Chondrocyte (in vitro differentiated cells): ENCODE results near the gene MAGIX. TPM values are rescaled to one million over a fixed set of nuclear protein-coding genes. Genes with fewer than 3 reads are reported as not detected.

ENCODE experiments used
- DNase-seq: peaks from one replicate; pipeline ENCODE4 v3.0.0; 2021; ENCODE audit warnings: mixed read lengths, low spot score
- H3K27ac Mint-ChIP-seq: one replicate; pipeline ENCODE4 v1.8.0; 2021; ENCODE audit warnings: mild to moderate bottlenecking, moderate library complexity, mixed read lengths; ENCODE audit not compliant: unreplicated experiment
- H3K27me3 Mint-ChIP-seq: 2 replicates; pipeline ENCODE4 v1.8.0; 2021; ENCODE audit warnings: low read depth, mixed read lengths
- H3K36me3 Mint-ChIP-seq: 2 replicates; pipeline ENCODE4 v1.8.0; 2021; ENCODE audit warnings: low read depth, mixed read lengths
- H3K4me1 Mint-ChIP-seq: 2 replicates; pipeline ENCODE4 v1.8.0; 2021; ENCODE audit warnings: low read depth, mild to moderate bottlenecking, mixed read lengths
- H3K4me3 Mint-ChIP-seq: one replicate; pipeline ENCODE4 v1.8.0; 2021; ENCODE audit warnings: mild to moderate bottlenecking, moderate library complexity, mixed read lengths; ENCODE audit not compliant: unreplicated experiment
- H3K9me3 Mint-ChIP-seq: 2 replicates; pipeline ENCODE4 v1.8.0; 2021; ENCODE audit warnings: low read depth, mixed read lengths
- total RNA-seq: library from RNA; stranded (reverse); gene quantifications from 3 replicates; pipeline ENCODE4 v1.2.1, GENCODE V29; 2021
- TF ChIP-seq, protein P1 (sequence below): fragments of 200-600 bp; sonication (generic); IDR thresholded peaks from 2 replicates; pipeline ENCODE4 v1.5.0; 2021; ENCODE audit warnings: antibody characterized with exemption, mild to moderate bottlenecking, moderate library complexity

The MAGIX gene
- total RNA-seq, 1 donor from 2014 or later = 1.6 TPM

DNA sequence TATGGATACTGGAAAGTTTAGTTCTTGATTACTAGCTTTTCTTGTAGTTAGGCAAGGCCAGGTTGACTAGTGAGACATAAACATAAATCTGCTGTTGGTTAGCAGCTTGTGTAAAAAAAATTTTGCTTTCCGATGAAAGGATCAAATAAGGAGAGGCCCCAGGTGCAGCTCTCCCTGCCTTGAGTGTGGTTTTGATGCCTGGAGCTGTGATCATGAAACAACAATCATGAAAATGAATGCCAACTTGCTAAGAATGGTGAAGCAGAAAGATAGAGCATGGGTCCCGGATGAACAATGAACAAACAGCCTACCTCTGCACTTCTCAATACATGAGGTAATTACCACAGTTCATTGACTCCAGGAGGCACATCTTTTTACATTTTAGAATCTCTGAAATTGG is 51.9 kb downstream of the MAGIX start:
- TF ChIP-seq, protein P1, sequence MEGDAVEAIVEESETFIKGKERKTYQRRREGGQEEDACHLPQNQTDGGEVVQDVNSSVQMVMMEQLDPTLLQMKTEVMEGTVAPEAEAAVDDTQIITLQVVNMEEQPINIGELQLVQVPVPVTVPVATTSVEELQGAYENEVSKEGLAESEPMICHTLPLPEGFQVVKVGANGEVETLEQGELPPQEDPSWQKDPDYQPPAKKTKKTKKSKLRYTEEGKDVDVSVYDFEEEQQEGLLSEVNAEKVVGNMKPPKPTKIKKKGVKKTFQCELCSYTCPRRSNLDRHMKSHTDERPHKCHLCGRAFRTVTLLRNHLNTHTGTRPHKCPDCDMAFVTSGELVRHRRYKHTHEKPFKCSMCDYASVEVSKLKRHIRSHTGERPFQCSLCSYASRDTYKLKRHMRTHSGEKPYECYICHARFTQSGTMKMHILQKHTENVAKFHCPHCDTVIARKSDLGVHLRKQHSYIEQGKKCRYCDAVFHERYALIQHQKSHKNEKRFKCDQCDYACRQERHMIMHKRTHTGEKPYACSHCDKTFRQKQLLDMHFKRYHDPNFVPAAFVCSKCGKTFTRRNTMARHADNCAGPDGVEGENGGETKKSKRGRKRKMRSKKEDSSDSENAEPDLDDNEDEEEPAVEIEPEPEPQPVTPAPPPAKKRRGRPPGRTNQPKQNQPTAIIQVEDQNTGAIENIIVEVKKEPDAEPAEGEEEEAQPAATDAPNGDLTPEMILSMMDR = no peak
- peaks cover 1% of the 10 kb centered on the region for H3K27me3 Mint-ChIP-seq
- no peaks in the 10 kb centered on the region for H3K36me3 Mint-ChIP-seq
- no peak for DNase-seq
- no peaks in the 10 kb centered on the region for H3K4me1 Mint-ChIP-seq
- no peak overlapping the region for H3K4me3 Mint-ChIP-seq
- H3K27ac Mint-ChIP-seq = no peak overlapping the region
- peaks cover 18% of the 10 kb centered on the region for H3K9me3 Mint-ChIP-seq

DNA sequence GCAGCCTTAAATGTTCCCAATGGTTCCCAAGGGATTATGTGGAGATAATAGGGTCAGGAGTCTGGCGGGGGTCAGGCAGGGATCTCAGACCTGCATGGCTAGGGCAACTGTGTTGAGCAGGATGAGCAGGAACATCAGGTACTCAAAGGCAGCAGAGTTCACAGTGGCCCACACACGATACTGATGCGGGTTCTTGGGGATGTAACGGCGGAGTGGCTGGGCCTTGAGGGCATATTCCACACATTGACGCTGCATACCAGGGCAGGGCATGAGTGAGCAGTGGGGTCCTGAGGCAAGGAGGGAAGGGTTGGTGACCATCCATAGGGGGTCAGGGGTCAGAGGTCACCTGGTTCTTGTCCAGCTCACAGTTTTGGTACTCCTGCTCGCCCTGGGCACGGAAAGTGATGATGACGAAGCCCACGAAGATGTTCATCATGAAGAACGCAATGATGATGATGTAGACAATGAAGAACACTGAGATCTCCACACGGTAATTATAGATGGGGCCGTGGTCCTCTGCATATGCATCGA is 52.5 kb downstream of the MAGIX start:
- DNase-seq = no peak
- Mint-ChIP-seq H3K4me3 (no peak overlapping the region), H3K9me3 (peaks cover 18% of the 10 kb centered on the region), H3K27ac (no peak overlapping the region), H3K27me3 (peaks cover 3% of the 10 kb centered on the region), H3K4me1 (no peaks in the 10 kb centered on the region), H3K36me3 (no peaks in the 10 kb centered on the region)
- TF ChIP-seq, protein P1 = no peak

Other genes with a start within 250 kb of the MAGIX start
- 4.3 to 5.1 TPM (median 4.6 TPM) in 3 replicates for gene PIM2, start 243.7 kb upstream of the MAGIX start, total RNA-seq
- 47.4 to 49.0 TPM (median 47.5 TPM) in 3 replicates for gene OTUD5, start 205.2 kb upstream of the MAGIX start, total RNA-seq
- gene KCND1, start 190.9 kb upstream of the MAGIX start, total RNA-seq = 1.4 to 1.7 TPM (median 1.6 TPM) in 3 replicates
- 28.8 to 37.5 TPM (median 32.7 TPM) in 3 replicates for gene GRIPAP1, start 160.5 kb upstream of the MAGIX start, total RNA-seq
- 39.3 to 42.5 TPM (median 41.2 TPM) in 3 replicates for gene TFE3, start 119.4 kb upstream of the MAGIX start, total RNA-seq
- gene CCDC120, start 103.8 kb upstream of the MAGIX start, total RNA-seq = 6.9 to 7.7 TPM (median 7.3 TPM) in 3 replicates
- gene PRAF2, start 88.8 kb upstream of the MAGIX start, total RNA-seq = 51.9 to 58.3 TPM (median 53.4 TPM) in 3 replicates
- gene WDR45, start 82.9 kb upstream of the MAGIX start, total RNA-seq = 49.2 to 63.0 TPM (median 49.3 TPM) in 3 replicates
- 16.0 to 17.5 TPM (median 17.2 TPM) in 3 replicates for gene GPKOW, start 39.0 kb upstream of the MAGIX start, total RNA-seq
- 120 to 203 TPM (median 187 TPM) in 3 replicates for gene PLP2, start 9.1 kb downstream of the MAGIX start, total RNA-seq
- 7.2 to 8.2 TPM (median 7.5 TPM) in 3 replicates for gene PRICKLE3, start 23.6 kb downstream of the MAGIX start, total RNA-seq
- 0.87 to 1.5 TPM (median 1.4 TPM) in 3 replicates for gene SYP, start 37.4 kb downstream of the MAGIX start, total RNA-seq
- not detected in 3 replicates for gene CACNA1F, start 70.6 kb downstream of the MAGIX start, total RNA-seq
- 12.3 to 13.2 TPM (median 12.8 TPM) in 3 replicates for gene CCDC22, start 72.7 kb downstream of the MAGIX start, total RNA-seq
- 0.12 to 0.28 TPM in 2 of 3 replicates, not detected in the other for gene FOXP3, start 102.0 kb downstream of the MAGIX start, total RNA-seq
- 6.6 to 15.0 TPM (median 8.0 TPM) in 3 replicates for gene PPP1R3F, start 107.0 kb downstream of the MAGIX start, total RNA-seq
- not detected in 3 replicates for gene GAGE10, start 140.9 kb downstream of the MAGIX start, total RNA-seq
- not detected in 3 replicates for gene GAGE12J, start 159.3 kb downstream of the MAGIX start, total RNA-seq
- not detected in 3 replicates for gene GAGE13, start 168.8 kb downstream of the MAGIX start, total RNA-seq